Dendritic cell treated with granulocyte-macrophage colony-stimulating factor and Interleukin-4, amounts not matched to agents 40 ng/mL and 50 ng/mL, for 4 days (primary cell): Measurements from ENCODE around the gene ADK.
"Not testable (repeated sequence)": the region's sequence is repeated elsewhere in the genome, so short reads cannot be mapped to it uniquely, and the experiment has no call there.

Experiments
- H3K27ac Mint-ChIP-seq: one replicate; pipeline ENCODE4 v1.8.0; 2022; ENCODE audit warnings: mild to moderate bottlenecking, mixed read lengths
- H3K27me3 Mint-ChIP-seq: one replicate; pipeline ENCODE4 v1.8.0; 2022; ENCODE audit warnings: mild to moderate bottlenecking, mixed read lengths
- H3K36me3 Mint-ChIP-seq: one replicate; pipeline ENCODE4 v1.8.0; 2022; ENCODE audit warnings: low read depth, mixed read lengths
- H3K4me1 Mint-ChIP-seq: one replicate; pipeline ENCODE4 v1.8.0; 2022; ENCODE audit warnings: low read depth, mixed read lengths
- H3K4me3 Mint-ChIP-seq: one replicate; pipeline ENCODE4 v1.8.0; 2022; ENCODE audit warnings: mild to moderate bottlenecking, moderate library complexity, mixed read lengths
- H3K9me3 Mint-ChIP-seq: one replicate; pipeline ENCODE4 v1.8.0; 2022; ENCODE audit warnings: mixed read lengths
- intact Hi-C: fragments of 100-400 bp; cut with micrococcal nuclease; formaldehyde crosslinking; loops from one replicate; pipeline ENCODE4 v1.15.0; 2022

The ADK gene

DNA sequence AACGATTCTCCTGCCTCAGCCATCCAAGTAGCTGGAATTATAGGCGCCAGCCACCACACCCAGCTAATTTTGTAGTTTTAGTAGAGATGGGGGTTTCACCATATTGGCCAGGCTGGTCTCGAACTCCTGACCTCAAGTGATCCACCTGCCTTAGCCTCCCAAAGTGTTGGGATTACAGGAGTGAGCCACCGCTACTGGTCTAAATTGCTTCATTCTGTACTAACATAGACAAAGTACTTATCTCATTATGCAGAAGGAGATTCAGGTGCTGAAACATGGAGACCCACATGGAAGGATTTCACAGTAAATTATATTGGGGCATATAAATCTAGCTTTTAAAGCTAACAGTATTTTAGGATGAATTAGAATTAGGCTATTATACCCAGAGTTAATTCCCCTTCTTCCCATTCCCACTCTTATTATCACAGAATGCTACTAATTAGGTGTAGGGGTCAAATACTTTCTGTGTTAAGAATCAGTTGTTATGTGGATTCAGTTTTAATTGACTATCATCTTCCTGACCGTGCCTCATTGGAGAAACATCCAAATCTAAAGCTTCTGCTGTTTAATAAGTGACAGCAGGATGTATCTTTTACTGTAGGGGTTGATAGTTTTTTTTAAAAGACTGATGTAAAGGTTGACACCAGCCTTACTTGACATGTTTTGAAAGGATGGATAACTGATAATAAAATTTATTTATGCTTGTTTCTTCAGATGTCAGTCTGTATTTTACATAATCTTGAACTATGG lies 27.2 kb downstream of the ADK start:
- no peaks in the 10 kb centered on the region for H3K27me3 Mint-ChIP-seq
- peaks cover 27% of the 10 kb centered on the region for H3K4me1 Mint-ChIP-seq
- intact Hi-C loops: no loop called here
- H3K9me3 Mint-ChIP-seq: no peaks in the 10 kb centered on the region
- peaks cover 9% of the 10 kb centered on the region for H3K36me3 Mint-ChIP-seq
- peak overlapping the region; percentile 20 for H3K4me3 Mint-ChIP-seq
- H3K27ac Mint-ChIP-seq: peak overlapping the region; percentile 97

DNA sequence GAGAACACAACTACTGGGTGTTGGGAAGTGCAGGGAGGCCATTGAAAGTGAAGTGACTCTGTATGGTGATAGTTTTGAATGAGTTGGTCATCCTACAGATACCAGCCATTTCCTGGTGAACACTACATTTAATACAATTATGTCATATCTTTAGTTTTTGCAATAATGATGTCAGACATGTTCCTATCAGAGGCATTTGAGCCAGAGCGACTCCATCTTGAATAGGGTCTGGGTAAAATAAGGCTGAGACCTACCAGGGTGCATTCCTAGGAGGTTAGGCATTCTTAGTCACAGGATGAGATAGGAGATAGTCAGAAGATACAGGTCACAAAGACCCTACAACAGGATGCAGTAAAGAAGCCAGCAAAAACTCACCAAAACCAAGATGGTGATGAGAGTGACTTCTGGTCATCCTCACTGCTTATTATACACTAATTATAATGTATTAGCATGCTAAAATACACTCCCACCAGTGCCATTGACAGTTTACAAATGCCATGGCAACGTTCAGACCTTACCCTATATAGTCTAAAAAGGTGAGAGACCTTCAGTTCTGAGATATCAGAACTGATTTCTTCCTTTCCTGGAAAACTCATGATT lies 28.2 kb downstream of the ADK start:
- no peaks in the 10 kb centered on the region for H3K27me3 Mint-ChIP-seq
- intact Hi-C loops: no loop called here
- H3K36me3 Mint-ChIP-seq: peaks cover 9% of the 10 kb centered on the region
- peaks cover 27% of the 10 kb centered on the region for H3K4me1 Mint-ChIP-seq
- no peak overlapping the region for H3K27ac Mint-ChIP-seq
- H3K9me3 Mint-ChIP-seq: no peaks in the 10 kb centered on the region
- H3K4me3 Mint-ChIP-seq: no peak overlapping the region

DNA sequence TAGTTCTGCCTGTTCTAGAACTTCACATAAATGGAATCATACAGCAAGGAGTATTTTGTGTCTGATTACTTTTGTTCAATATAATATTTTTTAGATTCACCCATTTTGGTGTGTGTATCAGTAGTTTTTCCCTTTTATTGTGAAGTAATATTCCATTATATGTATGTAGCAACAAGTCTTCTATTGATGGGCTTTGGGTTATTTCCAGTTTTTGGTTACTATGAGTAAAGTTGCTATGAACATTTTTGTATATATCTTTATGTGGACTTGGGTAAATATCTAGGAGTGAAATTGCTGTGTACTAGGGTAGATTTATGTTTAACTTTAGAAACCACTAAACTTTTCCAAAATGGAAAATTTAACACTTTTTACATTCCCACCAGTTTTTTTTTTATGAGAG lies 35.7 kb downstream of the ADK start:
- H3K4me1 Mint-ChIP-seq: peaks cover 16% of the 10 kb centered on the region
- H3K27me3 Mint-ChIP-seq: no peaks in the 10 kb centered on the region
- no peak overlapping the region for H3K4me3 Mint-ChIP-seq
- H3K9me3 Mint-ChIP-seq: no peaks in the 10 kb centered on the region
- H3K27ac Mint-ChIP-seq: no peak overlapping the region
- intact Hi-C loops: no loop called here
- peaks cover 5% of the 10 kb centered on the region for H3K36me3 Mint-ChIP-seq

DNA sequence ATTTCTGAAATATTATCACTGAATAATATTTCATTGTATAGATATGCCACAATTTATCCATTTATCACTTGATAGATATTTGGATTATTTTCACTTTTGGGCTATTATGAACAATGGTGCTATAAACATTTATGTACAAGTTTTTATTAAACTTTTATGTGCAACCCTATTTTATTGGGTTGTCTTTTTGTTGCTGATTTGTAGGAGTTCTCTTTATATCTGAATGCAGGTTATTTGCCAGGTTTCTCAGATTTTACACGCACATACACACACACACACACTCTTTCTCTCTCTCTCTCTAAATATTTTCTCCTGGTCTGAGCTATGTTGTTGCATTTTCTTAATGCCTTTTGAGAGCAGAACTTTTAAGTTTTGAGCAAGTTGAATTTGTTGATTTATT lies 36.2 kb downstream of the ADK start:
- intact Hi-C loops: no loop called here
- Mint-ChIP-seq H3K9me3 (no peaks in the 10 kb centered on the region), H3K4me1 (peaks cover 22% of the 10 kb centered on the region), H3K36me3 (peaks cover 5% of the 10 kb centered on the region), H3K27me3 (no peaks in the 10 kb centered on the region), H3K4me3 (no peak overlapping the region), H3K27ac (no peak overlapping the region)

DNA sequence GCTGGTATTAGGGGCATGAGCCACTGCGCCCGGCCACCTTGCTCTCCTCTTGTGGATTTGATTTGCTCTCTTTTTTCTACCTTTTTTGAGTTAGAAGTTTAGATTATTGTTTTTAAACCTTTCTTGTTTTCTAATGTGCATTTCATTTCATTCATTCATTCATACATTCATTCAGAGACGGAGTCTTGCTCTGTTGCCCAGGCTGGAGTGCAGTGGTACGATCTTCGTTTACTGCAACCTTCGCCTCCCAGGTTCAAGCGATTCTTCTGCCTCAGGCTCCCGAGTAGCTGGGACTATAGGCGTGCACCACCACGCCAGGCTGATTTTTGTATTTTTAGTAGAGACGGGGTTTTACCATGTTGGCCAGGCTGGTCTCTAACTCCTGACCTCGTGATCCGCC lies 37.6 kb downstream of the ADK start:
- H3K9me3 Mint-ChIP-seq, H3K27me3 Mint-ChIP-seq, H3K36me3 Mint-ChIP-seq, H3K27ac Mint-ChIP-seq, H3K4me3 Mint-ChIP-seq, intact Hi-C loops: not testable (repeated sequence)
- peaks cover 33% of the 10 kb centered on the region for H3K4me1 Mint-ChIP-seq

DNA sequence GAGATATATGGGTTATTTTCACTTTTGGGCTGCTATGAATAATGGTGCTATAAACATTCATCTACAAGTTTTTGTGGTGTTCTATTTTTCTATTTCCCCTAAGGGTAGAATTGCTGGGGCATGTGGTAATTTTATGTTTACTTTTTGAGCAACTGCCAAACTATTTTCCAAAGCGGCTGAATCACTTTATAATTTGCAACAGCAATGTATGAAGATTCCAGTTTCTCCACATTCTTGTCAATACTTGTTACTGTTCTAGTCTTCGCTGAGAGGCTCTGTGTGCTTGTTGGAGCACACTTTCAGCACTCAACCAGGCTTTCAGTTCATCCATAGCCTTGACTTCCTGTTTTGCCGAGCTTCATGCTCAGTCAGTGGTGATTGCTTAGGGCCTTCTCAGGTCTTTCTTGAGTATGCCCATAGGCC lies 39.0 kb downstream of the ADK start:
- Mint-ChIP-seq H3K4me3 (no peak overlapping the region), H3K4me1 (peaks cover 44% of the 10 kb centered on the region)
- intact Hi-C loops: no loop called here

DNA sequence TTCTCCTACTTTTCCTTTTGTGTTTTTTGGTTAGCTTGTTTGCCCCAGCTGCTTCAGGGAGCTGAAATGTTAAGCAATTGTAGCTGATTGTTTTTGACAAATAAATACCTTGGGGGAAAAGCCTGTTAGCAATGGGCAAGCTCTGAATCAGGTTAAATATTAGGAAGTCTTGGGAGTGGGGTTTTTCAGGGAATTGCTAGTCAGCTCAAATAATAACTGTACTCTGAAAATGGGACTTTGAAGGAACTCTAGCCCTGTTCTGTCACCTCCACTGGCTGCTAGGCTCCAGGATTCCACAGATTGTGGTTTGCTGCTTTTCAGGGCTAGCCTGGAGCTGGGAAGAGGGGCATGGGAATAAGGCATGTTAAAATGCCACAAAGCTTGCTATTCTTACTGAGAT lies 39.5 kb downstream of the ADK start:
- Mint-ChIP-seq H3K4me1 (peaks cover 44% of the 10 kb centered on the region), H3K36me3 (peaks cover 5% of the 10 kb centered on the region), H3K4me3 (no peak overlapping the region), H3K9me3 (no peaks in the 10 kb centered on the region), H3K27me3 (no peaks in the 10 kb centered on the region), H3K27ac (peak overlapping the region; percentile 82)
- intact Hi-C loops: no loop called here

More for the DNA sequence above, 39.0 kb downstream of the ADK start:
- H3K27me3 Mint-ChIP-seq: no peaks in the 10 kb centered on the region
- H3K36me3 Mint-ChIP-seq: peaks cover 5% of the 10 kb centered on the region
- peak overlapping the region; percentile 82 for H3K27ac Mint-ChIP-seq
- H3K9me3 Mint-ChIP-seq: no peaks in the 10 kb centered on the region

DNA sequence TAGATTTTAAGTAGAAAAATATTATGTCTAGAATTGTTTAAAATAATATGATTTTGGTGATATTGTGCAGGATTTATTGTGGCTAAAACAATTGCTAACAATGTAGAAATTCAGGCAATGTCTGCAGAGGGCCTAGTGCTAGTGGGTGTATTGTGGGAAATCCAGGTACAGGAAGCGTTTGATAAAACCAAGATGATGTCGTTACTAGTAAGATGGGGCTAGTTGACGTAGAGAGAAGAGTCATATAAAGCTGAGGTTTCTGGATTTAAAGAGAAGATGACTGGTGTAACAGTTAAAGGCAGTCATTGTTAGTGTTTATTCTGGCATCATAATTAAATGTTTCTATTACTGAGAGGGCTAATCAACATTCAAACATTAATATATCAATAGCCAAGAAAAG lies 43.5 kb downstream of the ADK start:
- Mint-ChIP-seq H3K9me3 (no peaks in the 10 kb centered on the region), H3K27ac (no peak overlapping the region), H3K36me3 (no peaks in the 10 kb centered on the region), H3K4me1 (peaks cover 42% of the 10 kb centered on the region), H3K4me3 (no peak overlapping the region), H3K27me3 (no peaks in the 10 kb centered on the region)
- intact Hi-C loops: no loop called here

DNA sequence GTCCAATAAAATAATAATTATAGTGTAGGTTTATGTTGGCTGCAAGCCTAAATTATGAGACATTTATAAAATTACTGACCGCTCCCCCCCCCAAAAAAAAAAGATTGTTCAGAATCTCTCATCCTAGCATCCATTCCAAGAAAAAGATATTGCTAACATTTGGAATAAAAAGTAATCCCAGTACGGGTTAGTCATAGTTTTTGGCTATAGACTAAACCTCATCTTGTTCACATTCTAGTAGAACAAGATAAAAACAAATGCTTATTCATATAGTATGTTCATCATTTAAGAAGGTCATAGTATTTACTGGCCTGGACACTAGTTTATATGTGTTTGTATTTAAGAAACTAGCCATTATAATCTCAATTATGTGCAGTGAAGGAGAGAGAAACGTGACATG lies 44.0 kb downstream of the ADK start:
- H3K9me3 Mint-ChIP-seq: no peaks in the 10 kb centered on the region
- no peaks in the 10 kb centered on the region for H3K27me3 Mint-ChIP-seq
- intact Hi-C loops: no loop called here
- H3K27ac Mint-ChIP-seq: no peak overlapping the region
- H3K4me3 Mint-ChIP-seq: no peak overlapping the region
- H3K4me1 Mint-ChIP-seq: peaks cover 39% of the 10 kb centered on the region
- H3K36me3 Mint-ChIP-seq: no peaks in the 10 kb centered on the region

DNA sequence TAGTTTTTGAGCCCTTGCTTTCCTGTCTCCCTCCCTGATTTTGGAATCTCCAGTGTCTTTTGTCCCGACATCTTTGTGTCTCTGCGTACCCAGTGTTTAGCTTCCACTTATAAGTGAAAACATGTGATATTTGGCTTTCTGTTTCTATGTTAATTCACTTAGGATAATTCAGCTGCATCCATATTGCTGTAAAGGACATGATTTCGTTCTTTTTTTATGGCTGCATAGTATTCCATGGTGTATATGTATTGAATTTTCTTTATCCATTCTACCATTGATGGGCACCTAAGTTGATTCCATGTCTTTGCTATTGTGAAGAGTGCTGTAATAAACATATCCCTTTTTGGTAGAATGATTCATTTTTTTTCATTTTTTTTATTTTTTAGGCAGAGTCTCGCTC lies 48.3 kb downstream of the ADK start:
- Mint-ChIP-seq H3K4me3 (no peak overlapping the region), H3K27me3 (no peaks in the 10 kb centered on the region), H3K4me1 (peaks cover 5% of the 10 kb centered on the region), H3K9me3 (no peaks in the 10 kb centered on the region), H3K36me3 (peaks cover 19% of the 10 kb centered on the region), H3K27ac (no peak overlapping the region)
- intact Hi-C loops: no loop called here

DNA sequence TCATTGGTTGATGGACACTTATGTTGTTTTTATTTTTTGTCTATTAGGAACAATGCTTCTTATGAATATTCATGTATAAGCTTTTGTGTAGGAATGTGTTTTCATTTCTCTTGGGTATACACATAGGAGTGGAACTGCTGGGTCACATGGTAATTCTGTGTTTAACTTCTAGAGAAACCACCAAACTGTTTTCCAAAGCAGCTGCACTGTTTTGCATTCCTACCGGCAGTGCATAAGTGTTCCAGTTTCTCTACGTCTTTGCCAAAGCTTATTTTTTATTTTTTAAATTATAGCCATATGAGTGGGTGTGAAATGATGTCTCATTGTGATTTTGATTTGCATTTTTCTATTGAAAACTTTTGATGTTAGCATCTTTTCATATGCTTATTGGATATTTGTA lies 51.3 kb downstream of the ADK start:
- intact Hi-C loops: no loop called here
- H3K4me3 Mint-ChIP-seq: no peak overlapping the region
- H3K27ac Mint-ChIP-seq: no peak overlapping the region
- H3K27me3 Mint-ChIP-seq: no peaks in the 10 kb centered on the region
- peaks cover 28% of the 10 kb centered on the region for H3K36me3 Mint-ChIP-seq
- no peaks in the 10 kb centered on the region for H3K4me1 Mint-ChIP-seq
- H3K9me3 Mint-ChIP-seq: no peaks in the 10 kb centered on the region

DNA sequence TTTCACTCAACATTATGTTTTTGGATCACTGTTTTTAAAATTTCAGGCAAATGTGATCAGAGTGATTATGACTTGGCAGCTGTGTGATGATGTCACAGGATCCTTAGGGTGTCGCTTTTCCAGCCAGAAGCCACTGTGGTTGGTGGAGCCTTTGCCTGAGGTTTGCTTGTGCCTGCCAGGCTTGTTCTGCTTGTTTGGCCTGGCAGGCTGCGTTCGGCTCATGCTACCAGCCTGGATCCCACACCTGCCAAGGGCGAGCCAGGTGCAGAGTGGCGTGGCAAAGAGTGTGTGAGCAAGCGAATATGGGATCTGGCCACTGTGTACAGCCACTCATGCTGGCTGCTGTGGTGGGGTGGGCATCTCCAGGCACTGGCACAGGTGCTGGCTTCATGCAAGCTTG lies 55.7 kb downstream of the ADK start:
- no peaks in the 10 kb centered on the region for H3K4me1 Mint-ChIP-seq
- H3K36me3 Mint-ChIP-seq: peaks cover 34% of the 10 kb centered on the region
- no peaks in the 10 kb centered on the region for H3K27me3 Mint-ChIP-seq
- H3K9me3 Mint-ChIP-seq: no peaks in the 10 kb centered on the region
- intact Hi-C loops: no loop called here
- no peak overlapping the region for H3K27ac Mint-ChIP-seq
- no peak overlapping the region for H3K4me3 Mint-ChIP-seq

DNA sequence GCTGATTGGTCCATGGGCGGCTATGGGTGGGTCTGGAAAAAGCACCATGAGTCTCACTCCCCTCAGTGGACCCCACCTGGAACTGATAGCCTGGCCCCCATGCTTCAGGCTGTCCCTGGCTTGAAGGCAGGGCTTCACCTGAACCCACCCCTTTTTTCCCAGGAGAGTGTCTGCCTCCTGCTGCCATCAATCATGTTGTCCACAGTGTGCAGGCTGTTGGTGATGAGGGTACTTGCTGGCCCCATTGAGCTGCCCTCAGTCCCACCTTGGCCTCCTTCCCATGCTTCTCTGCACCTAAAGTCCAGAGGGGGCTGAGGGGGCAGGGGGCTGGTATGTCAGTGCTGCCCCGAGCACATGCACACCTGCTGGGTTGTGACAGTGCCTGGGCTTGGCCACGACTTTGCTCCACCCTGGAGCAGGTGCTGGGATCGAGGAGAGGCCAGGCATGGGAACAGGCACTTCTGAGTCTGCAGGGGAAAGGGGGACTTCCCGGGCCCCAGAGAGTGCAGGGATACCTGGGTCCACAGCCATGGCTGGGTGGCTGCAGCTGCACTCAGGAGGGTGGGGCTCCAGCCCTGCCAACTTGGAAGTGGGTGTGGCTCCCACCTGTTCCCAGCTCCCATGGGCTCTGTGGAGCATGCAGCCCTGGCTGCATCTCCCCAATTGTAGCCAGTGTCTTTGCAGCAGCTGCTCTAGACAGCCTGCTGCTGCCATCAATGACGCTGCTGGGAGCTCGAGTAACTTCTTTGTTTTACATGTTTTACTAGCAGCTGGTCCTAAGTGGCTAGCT lies 56.9 kb downstream of the ADK start:
- Mint-ChIP-seq H3K4me1 (no peaks in the 10 kb centered on the region), H3K36me3 (peaks cover 27% of the 10 kb centered on the region), H3K27me3 (no peaks in the 10 kb centered on the region), H3K4me3 (no peak overlapping the region), H3K27ac (no peak overlapping the region), H3K9me3 (no peaks in the 10 kb centered on the region)
- intact Hi-C loops: no loop called here

DNA sequence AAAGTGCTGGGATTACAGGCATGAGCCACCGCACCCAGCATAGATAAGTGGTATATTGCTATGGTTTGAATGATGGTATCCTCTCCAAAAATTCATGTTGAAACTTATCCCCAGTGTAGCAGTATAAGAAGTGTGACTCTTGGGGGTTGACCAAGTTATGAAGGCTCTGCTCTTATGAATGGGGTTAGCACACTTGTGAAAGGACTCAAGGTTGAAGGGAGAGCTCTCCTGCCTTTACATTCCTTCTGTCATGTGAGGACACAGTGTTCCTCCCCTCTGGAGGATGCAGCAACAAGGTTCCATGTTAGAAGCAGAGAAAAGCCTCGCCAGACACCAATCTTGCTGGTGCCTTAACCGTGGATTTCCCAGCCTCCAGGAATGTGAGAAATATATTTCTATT lies 58.0 kb downstream of the ADK start:
- no peaks in the 10 kb centered on the region for H3K9me3 Mint-ChIP-seq
- H3K4me1 Mint-ChIP-seq: no peaks in the 10 kb centered on the region
- intact Hi-C loops: no loop called here
- H3K27ac Mint-ChIP-seq: no peak overlapping the region
- no peaks in the 10 kb centered on the region for H3K27me3 Mint-ChIP-seq
- H3K4me3 Mint-ChIP-seq: no peak overlapping the region
- H3K36me3 Mint-ChIP-seq: peaks cover 23% of the 10 kb centered on the region
